HG02642 (cell line): ENCODE measurements around the gene MRTFA.

Experiments
- ATAC-seq: cut with Tn5 transposase; IDR thresholded peaks from one replicate; pipeline ENCODE4 v1.9.1; 2021; ENCODE audit warnings: mild to moderate bottlenecking; ENCODE audit not compliant: unreplicated experiment, poor library complexity

MRTFA gene

DNA sequence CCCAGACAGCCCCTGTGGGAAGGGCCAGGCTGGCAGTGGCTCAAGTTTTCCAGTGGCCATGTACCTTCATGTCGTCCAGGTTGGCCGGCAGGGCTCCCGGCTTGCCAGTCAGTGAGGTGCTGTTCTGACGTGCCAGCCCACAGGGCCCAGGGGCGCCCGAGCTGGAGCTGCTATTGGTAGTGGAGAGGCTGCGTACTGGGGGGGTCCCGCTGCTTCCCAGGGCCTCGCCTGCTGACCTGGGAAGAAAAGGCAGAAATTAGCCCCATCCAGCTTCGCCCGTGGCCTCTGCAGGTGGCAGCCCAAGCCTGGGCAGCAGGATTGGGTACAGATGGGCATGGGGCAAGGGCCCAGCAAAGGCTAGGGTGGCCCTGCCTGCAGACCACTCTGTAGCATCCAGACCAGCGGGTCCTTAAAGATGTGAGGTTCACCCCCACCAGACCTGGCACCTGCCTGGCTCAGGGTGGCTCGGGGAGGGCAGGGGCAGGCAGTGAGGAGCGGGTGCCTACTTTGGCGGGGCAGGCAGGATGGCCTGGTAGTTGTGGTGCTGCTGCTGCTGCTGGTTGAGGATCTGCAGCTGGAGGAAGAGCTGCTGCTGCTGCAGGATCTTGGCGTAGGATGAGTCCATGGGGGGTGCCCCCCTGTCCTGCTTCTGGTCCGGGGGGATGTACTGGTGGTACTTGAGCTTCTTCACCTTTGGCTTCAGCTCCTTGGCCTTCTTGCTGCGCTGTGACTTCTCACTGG is 216.0 kb downstream of the MRTFA start:
- ATAC-seq, result no peak

DNA sequence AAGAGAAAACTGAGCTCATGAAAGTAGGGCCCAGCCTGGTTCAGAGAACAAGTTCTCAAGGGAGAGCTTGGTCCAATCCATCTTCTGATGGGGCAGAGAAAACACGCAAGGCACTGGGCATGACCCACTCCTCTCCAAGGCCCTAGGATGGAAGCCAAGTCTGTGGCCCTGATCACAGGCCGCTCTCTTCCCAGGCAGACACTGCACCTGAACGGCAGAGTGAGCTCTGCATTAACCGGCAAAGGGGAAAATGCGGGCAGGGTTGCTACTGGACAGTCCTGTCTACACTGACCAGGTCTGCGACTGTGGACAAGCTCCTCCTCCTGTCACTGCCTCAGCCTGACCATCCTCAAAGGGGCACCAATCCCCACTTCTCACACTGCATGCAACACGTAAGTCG is 216.8 kb downstream of the MRTFA start:
- ATAC-seq, result no peak

- ATAC-seq, result no peak
These were observed 217.9 kb downstream of the MRTFA start for GRCh38 chr22:40418366-40419201.

DNA sequence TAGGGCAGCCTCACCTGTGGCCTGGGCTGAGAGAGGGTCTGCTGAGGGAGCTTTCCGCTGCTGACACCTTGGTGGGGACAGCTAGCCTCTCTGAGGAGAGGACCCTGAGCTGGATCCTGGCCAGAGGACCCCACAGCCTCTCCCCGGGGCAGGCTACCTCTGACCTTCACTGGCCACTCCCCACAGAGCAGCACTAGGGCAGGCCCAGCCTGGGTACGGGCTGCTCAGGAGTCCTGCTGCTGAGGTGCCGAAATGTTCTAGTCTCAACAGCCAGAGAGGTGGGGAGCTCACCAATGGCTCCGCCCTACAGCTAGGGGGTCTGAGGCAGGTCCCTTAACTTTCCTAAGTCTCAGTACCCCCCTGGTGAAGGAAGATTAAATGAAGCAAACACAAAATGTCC is 218.6 kb downstream of the MRTFA start:
- no peak for ATAC-seq

DNA sequence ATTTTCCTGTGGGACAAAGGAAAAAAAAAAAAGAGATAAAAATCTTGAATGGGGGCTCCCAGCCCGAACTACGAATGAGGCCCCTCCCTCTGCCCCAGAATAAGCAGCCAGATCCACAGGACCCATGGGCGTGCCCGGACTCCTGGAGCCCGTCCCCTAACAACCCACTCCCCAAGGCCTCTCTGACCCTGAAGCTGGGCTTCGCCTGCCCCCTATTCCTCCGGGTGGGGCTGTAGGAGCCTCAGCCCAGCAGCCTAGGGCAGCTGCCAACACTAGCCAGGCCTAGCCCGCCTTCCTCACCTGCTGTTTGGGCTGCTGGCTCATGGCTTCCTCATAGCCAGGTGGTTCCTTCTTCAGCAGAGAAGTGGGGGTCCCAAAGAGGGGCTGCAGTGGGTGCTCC is 219.5 kb downstream of the MRTFA start:
- ATAC-seq, result no peak

- no peak for ATAC-seq
These were observed 219.9 kb downstream of the MRTFA start for GRCh38 chr22:40416636-40417035.

DNA sequence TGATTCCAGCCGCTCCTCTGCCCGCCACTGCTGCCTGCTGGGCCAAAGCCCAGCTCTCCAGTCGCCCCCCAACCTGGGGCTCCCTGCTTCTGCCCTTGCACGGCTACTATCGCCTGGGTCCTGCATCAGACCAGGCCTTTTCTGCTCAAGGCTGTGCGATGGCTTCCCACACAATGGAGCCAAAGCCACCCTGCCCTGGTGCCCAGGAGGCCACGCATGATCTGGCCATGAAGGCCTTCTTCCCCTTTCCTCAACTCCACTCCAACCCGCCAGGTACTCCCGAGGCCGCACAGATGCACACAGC is 220.3 kb downstream of the MRTFA start:
- ATAC-seq, result no peak

- no peak for ATAC-seq
These were observed 220.8 kb downstream of the MRTFA start for GRCh38 chr22:40415531-40416266.

GRCh38 chr22:40414838-40415505 is 221.5 kb downstream of the MRTFA start:
- no peak for ATAC-seq

- no peak for ATAC-seq
These were observed 222.2 kb downstream of the MRTFA start for GRCh38 chr22:40414311-40414710.

DNA sequence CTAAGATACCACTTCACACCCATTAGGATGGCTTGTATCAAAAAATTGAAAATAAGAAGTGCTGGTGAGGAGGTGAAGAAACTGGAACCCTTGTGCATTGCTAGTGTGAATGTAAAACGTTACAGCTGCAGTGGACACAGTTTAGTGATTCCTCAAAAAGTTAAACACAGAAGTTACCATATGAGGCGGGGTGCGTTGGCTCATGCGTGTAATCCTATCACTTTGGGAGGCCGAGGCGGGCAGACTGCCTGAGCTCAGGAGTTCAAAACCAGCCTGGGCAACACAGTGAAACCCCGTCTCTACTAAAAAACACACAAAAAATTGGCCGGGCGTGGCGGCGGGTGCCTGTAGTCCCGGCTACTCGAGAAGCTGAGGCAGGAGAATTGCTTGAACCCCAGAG is 222.6 kb downstream of the MRTFA start:
- ATAC-seq, result no peak

GRCh38 chr22:40412441-40412840 is 224.1 kb downstream of the MRTFA start:
- ATAC-seq, result no peak

DNA sequence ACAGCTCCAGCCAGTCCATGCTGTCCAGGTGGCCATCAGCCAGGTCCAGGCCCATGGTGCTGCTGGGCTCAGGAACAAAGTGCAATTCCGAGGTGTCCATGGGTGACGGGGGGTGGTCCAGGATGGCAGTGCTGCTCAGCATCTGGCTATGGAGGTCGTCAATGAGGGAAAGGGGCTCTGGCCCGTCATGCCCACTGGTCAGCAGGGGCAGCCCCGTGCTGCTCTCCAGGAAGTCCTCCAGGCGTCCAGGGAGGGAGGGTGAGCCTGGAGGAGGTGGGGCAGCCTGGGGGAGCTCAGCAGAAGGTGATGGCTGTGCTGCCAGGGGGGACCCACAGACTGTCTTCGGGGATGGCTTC is 225.0 kb downstream of the MRTFA start:
- no peak for ATAC-seq

GRCh38 chr22:40410731-40411505 is 225.6 kb downstream of the MRTFA start:
- ATAC-seq, result no peak

DNA sequence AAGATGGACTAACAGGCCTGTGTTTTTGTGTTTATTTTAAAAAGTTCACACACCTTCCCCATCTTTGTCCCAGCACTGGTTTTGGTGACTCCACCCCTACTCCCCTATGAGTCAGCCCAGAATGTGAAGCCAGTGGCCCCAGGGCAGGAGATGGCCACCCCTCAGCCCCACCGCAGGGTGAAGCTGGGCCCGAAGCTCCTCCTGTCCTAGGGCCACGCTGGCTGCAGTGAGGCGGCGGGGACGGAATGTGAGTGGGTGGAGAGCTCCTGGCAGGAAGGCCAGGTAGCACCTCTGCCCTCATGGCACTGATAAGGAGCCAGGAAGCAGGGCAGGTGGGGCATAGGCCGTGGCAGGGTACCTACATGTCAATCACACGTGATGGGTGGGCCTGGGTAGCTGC is 226.2 kb downstream of the MRTFA start:
- ATAC-seq, result no peak

- no peak for ATAC-seq
These were observed 226.9 kb downstream of the MRTFA start for GRCh38 chr22:40409613-40410113.

DNA sequence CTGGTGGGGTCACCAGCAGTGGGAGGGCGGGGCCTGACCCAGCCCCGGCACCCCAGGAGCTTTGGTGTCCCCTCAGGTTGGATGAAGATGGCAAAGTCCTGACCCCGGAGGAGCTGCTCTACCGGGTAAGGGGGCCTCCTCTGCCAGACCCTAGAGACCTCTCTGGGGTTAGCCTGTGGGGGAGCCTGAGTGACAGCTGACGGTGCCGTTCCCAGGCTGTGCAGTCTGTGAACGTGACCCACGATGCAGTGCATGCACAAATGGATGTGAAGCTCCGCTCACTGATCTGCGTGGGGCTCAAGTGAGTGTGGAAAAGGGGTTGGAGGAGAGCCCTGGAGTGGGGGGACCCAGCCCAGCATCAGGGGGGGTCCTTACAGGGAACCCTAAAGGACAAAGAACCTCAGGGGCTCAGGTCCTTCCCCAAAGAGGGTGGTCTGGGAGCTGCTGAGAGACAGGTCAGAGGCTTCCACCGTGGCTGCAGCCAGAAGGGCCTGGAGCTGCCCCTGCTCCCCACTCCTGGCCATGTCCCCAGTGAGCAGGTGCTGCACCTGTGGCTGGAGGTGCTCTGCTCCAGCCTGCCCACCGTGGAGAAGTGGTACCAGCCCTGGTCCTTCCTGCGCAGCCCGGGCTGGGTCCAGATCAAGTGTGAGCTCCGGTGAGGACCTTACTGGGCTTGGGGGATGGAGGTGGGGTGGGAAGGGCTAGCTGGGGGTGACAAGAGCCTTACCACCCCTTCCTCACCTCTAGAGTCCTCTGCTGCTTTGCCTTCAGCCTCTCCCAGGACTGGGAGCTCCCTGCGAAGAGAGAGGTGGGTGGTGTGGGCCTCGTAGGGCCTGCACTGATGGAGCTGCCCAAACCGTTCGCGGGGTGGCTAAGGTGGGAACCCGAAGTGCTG is 227.6 kb downstream of the MRTFA start:
- no peak for ATAC-seq

DNA sequence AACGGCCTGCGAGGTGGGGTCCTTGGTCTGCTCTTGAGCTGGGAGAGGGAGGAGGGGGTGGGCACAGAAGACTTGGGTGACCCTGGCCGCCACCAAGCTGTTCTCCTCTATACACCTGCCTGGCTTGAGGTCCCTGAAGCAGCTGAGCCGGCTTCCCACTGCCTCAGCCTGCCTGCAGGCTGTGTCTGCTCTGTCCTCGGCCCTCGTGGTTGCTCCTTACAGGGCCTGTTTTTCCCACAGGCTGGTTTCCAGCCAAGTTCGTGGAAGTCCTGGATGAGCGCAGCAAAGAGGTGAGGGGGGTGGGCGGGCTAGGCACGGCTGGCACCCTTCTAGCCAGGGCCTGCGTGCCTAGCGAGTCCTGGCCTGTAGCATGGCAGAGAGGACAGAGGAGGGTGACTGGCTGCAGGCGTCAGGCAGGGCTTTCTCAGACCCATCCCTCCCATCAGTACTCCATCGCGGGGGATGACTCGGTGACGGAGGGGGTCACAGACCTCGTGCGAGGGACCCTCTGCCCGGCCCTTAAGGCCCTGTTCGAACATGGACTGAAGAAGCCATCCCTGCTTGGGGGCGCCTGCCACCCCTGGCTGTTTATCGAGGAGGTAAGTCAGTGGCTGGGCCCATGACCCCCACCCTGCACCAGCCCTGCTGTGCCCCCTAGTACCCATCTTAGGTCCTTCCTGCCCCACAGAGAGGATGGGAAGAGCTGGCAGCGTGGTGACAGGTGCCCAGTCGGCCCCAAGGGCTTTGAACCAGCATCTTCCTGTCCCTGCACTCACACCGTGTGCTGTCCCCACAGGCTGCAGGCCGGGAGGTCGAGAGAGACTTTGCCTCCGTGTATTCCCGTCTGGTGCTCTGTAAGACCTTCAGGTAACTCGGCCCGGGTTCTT is 228.4 kb downstream of the MRTFA start:
- ATAC-seq, result no peak
